ENCODE results near the gene FHIT.

DNA sequence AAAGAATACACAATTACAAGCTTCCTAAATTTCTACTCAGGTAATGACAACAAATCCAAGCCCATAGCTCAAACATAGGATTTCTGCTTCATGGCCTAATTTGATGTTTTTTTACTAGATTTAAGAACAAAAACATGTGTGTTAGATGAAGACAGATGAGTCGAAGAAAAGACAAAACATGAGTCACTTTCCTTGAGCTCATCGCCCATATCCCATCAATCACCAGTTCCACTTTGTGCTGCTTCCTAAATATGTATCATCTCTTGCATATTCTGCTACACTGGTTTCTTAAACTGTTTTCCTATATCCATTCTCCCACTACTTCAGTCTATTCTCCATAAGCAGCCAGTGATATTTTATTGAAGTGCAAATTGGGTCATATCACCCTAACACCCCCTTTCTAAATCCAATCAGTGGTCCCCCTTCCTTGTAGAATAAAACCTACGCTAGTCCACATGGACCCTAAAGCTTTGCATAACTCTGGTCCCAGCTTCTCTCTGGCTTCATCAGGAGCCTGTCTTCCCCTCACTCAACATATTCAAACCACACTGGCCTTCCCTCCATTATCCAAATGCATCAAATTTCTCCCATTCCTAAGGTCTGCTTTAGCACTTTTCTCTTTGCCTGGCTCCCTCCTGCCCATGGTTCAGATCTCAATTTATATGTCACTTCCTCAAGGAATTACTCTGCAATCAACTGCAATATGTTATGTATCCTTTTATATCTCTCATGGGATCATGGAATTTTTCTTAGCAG is 1033.9 kb downstream of the FHIT start:
- TF ChIP-seq POLR2A (IDR thresholded peaks at IDR 0.05), result no peak
- TF ChIP-seq CTCF (IDR thresholded peaks at IDR 0.05), result no peak

All from transverse colon (tissue), 3 donors.